ENCODE data around the gene PLA2G4D. TPM values are rescaled to one million over a fixed set of nuclear protein-coding genes. Genes with fewer than 3 reads are reported as not detected.
A peak's percentile ranks its signal among the peaks of the same experiment; 100 is the strongest.

PLA2G4D gene
- total RNA-seq, 1 experiment from 2014 or later, result not detected

DNA sequence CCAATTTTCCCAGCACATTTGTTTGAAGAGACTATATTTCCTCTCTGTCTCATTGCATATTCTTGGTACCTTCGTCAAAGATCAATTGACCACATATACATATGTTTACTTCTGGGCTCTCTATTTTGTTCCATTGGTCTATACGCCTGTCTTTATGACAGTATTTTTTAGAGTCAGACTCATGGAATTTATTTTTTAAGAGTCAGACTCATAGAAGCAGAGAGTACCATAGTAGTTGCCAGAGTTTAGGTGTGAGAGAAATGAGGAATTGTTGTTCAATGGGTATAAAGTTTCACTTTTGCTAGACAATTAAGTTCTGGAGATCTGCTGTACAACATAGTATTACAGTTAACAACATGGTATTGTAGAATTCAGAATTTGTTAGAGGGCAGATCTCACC is 35.0 kb upstream of the PLA2G4D start:
- DNase-seq (ENCODE audit: low spot score), result no peak

- no peak for DNase-seq (ENCODE audit: low spot score)
Measured at GRCh38 chr15:42128476-42128875, 34.1 kb upstream of the PLA2G4D start.

DNA sequence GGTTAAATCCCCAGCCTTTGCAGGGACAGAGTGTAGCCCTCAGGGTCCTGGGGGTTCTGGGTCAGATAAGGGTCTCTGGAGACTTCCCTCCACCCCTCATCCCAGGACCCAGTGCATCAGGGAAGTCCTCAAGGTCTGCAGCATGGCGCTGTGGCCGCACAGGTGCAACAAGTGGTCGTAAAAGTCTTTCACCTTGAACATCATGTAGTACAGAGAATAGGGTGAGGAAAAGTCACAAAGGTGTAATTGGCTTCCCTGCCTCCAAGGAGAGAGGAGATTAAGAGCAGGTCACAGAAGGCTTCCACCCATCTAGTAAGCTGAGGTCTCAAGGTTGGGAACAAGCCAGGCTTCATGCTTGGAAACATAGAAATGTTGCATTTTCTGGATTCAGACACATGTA is 29.2 kb upstream of the PLA2G4D start:
- no peak for DNase-seq (ENCODE audit: low spot score)

- no peak for DNase-seq (ENCODE audit: low spot score)
Measured at GRCh38 chr15:42121682-42122081, 27.3 kb upstream of the PLA2G4D start.

- DNase-seq (ENCODE audit: low spot score), result no peak
Measured at GRCh38 chr15:42121021-42121420, 26.7 kb upstream of the PLA2G4D start.

DNA sequence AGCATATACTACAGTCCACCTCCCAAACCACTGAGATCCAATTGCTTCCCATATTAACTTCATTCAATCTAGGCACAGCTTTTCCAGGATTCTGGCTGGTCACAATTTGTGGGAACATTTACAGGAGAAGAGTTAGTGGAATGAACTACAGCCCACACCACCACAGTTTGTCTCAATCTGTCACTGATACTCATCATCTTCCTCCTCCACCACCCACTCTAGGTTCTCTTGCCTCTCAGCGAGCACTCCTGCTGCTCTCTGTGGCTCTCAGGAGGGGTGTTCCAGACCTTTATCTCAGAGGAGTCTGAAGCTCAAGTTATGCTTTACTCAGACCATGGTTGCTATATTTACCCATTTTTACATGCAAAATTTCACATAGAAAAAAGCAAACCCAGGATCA is 25.9 kb upstream of the PLA2G4D start:
- DNase-seq (ENCODE audit: low spot score), result no peak

DNA sequence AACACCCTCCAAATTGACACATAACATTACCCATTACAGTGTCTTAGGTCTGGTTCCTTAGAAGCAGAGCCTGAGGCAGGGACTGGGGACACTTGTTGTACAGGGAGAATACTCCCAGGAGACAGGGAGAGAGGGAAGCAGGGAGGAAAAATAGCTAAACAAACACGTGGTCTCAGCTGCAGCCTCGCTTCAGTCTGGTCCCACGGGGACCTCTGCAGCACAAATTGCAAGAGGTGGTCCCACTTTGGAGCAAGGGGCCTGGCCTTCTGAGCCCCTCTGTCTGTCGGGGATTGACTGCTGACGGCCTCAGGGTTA is 25.0 kb upstream of the PLA2G4D start:
- no peak for DNase-seq (ENCODE audit: low spot score)

- no peak for DNase-seq (ENCODE audit: low spot score)
Measured at GRCh38 chr15:42118650-42119445, 24.5 kb upstream of the PLA2G4D start.

- DNase-seq (ENCODE audit: low spot score), result no peak
Measured at GRCh38 chr15:42111924-42112323, 17.6 kb upstream of the PLA2G4D start.

DNA sequence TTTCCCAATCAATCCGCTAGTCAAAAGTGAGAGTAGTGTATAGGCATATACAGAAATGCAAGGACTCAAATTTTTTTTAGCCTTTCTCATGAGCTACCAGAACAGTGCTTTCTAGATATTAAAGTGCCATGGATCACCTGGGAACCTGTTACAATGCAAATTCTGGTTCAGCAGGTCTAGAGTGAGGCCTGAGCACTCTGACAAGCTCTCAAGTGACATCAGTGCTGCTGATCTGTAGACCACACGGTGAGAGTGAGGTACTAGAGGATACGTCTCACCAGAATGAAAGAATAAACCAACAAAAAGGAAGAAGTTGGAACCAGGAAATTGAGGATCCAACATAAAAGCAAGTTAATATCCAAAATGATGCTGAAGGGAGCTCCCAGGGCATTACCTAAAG is 16.0 kb upstream of the PLA2G4D start:
- no peak for DNase-seq (ENCODE audit: low spot score)

GRCh38 chr15:42108806-42109205 is 14.4 kb upstream of the PLA2G4D start:
- no peak for DNase-seq (ENCODE audit: low spot score)

GRCh38 chr15:42108189-42108588 is 13.8 kb upstream of the PLA2G4D start:
- no peak for DNase-seq (ENCODE audit: low spot score)

GRCh38 chr15:42107473-42107872 is 13.1 kb upstream of the PLA2G4D start:
- DNase-seq (ENCODE audit: low spot score), result no peak

- DNase-seq (ENCODE audit: low spot score), result no peak
Measured at GRCh38 chr15:42106288-42106687, 11.9 kb upstream of the PLA2G4D start.

DNA sequence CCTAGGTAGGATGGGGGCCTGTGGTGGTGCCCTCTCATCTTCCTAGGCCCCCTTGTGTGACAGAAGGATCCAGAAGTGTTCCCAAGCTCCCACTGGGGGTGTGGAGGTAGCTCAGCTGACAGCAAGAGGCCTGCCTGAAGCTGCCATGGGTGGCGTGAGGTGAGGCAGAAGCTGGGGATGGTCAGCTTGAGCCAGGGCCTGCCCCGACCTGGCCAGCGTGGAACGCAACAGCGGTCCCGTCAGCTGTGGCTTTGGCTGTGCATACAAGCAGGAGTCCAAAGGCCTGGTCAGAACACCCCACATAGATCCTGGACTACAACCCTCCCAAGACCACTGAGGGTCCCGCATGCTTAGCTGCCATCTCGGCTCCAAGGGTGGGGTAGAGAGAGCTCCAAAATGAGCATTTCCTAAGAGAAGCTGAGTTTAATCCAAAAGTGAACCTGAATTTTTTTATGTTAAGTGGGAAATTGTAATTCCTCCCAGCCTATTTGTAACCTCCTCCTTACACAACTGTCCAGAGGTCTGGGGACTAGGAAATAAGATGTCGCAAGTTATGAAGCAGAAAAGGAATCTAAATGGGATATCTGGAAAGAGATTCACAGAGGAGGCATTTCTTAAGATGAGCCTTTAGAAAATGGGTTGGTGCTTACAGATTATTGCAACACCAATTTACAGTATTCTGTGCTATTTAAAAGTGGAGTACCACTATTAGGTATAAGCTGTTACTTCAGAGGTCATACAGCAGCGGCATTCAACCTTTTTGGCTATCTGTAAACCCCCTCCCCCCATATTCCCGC is 9.9 kb upstream of the PLA2G4D start:
- no peak for DNase-seq (ENCODE audit: low spot score)

- peak; percentile 50 for DNase-seq (ENCODE audit: low spot score)
Measured at GRCh38 chr15:42102646-42103235, 8.4 kb upstream of the PLA2G4D start.

GRCh38 chr15:42101861-42102260 is 7.5 kb upstream of the PLA2G4D start:
- peak; percentile 16 for DNase-seq (ENCODE audit: low spot score)

- DNase-seq (ENCODE audit: low spot score), result peak; percentile 16
Measured at GRCh38 chr15:42100021-42100800, 5.8 kb upstream of the PLA2G4D start.

GRCh38 chr15:42097018-42097417 is 2.7 kb upstream of the PLA2G4D start:
- no peak for DNase-seq (ENCODE audit: low spot score)

DNA sequence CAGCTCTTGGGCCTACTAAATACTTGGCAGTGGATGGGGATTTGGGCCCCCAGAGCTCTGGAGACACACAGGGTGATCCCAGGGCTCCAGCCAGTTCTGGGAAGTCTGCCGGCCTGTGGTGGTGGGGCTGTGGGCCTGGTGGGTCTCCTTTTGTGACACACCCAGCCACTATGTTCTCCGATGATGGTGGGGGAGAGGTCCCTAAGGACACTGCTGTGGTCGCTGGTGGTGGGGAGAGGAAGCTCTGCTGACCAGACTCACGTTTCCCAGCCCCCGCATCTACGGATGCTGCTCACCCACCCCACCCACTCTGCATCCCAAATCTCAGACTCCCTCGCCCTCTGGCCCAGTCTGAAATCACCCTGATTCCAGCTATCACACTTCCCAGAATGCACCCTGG is 396 bp downstream of the PLA2G4D start:
- no peak for DNase-seq (ENCODE audit: low spot score)

- peak; percentile 59 for DNase-seq (ENCODE audit: low spot score)
Measured at GRCh38 chr15:42092398-42093318, 1.7 kb downstream of the PLA2G4D start.
